GOT3 (cell line): ENCODE data around the gene WNT4.

Source experiments
- DNase-seq: peaks from one replicate; lab custom pipeline; 2025; ENCODE audit warnings: mixed read lengths; lab: John Stamatoyannopoulos, UW

The WNT4 gene

GRCh38 chr1:22129501-22130117 lies 13.3 kb downstream of the WNT4 start:
- no peak for DNase-seq

- no peak for DNase-seq
Measured at GRCh38 chr1:22128392-22128791, 14.5 kb downstream of the WNT4 start.

GRCh38 chr1:22127731-22128130 lies 15.2 kb downstream of the WNT4 start:
- no peak for DNase-seq

- DNase-seq = no peak
Measured at GRCh38 chr1:22127248-22127647, 15.6 kb downstream of the WNT4 start.

GRCh38 chr1:22126531-22126930 lies 16.4 kb downstream of the WNT4 start:
- DNase-seq = no peak

- DNase-seq = no peak
Measured at GRCh38 chr1:22124592-22125229, 18.2 kb downstream of the WNT4 start.

GRCh38 chr1:22123901-22124404 lies 18.9 kb downstream of the WNT4 start:
- DNase-seq = no peak

- no peak for DNase-seq
Measured at GRCh38 chr1:22123071-22123390, 19.9 kb downstream of the WNT4 start.

GRCh38 chr1:22122273-22123070 lies 20.4 kb downstream of the WNT4 start:
- DNase-seq = no peak

- DNase-seq = no peak
Measured at GRCh38 chr1:22121421-22121911, 21.4 kb downstream of the WNT4 start.

GRCh38 chr1:22120469-22120790 lies 22.5 kb downstream of the WNT4 start:
- DNase-seq = no peak

GRCh38 chr1:22119626-22120468 lies 23.1 kb downstream of the WNT4 start:
- DNase-seq = no peak

- no peak for DNase-seq
Measured at GRCh38 chr1:22118291-22118992, 24.5 kb downstream of the WNT4 start.

GRCh38 chr1:22117851-22118250 lies 25.0 kb downstream of the WNT4 start:
- no peak for DNase-seq

GRCh38 chr1:22117238-22117637 lies 25.7 kb downstream of the WNT4 start:
- DNase-seq = no peak

- DNase-seq = no peak
Measured at GRCh38 chr1:22115286-22115685, 27.6 kb downstream of the WNT4 start.

- DNase-seq = no peak
Measured at GRCh38 chr1:22114083-22115012, 28.5 kb downstream of the WNT4 start.

- DNase-seq = no peak
Measured at GRCh38 chr1:22112554-22112953, 30.3 kb downstream of the WNT4 start.

- no peak for DNase-seq
Measured at GRCh38 chr1:22111620-22112019, 31.3 kb downstream of the WNT4 start.

- no peak for DNase-seq
Measured at GRCh38 chr1:22111115-22111514, 31.8 kb downstream of the WNT4 start.
